Stimulated activated CD8-positive, alpha-beta memory T cell treated with anti-CD3 and anti-CD28 coated beads, Interleukin-7, amount 100 ng/mL, for 4 hours (primary cell): Measurements from ENCODE around the gene TRPM5.

ENCODE experiments used
- DNase-seq, 2 donors: peaks; one replicate each; pipeline ENCODE4 v3.0.0-alpha.2; 2020; ENCODE audit warnings: low read depth in 2 of 2

TRPM5 gene

GRCh38 chr11:2468363-2469235, 24.3 kb upstream of the TRPM5 start:
- no peak for DNase-seq

GRCh38 chr11:2467695-2468055, 23.4 kb upstream of the TRPM5 start:
- DNase-seq = no peak

- DNase-seq = no peak
These were observed 22.8 kb upstream of the TRPM5 start for GRCh38 chr11:2466869-2467694.

GRCh38 chr11:2466069-2466801, 21.9 kb upstream of the TRPM5 start:
- DNase-seq = no peak

GRCh38 chr11:2465202-2466068, 21.1 kb upstream of the TRPM5 start:
- DNase-seq = no peak

GRCh38 chr11:2464451-2465165, 20.3 kb upstream of the TRPM5 start:
- DNase-seq = no peak

- no peak for DNase-seq
These were observed 19.5 kb upstream of the TRPM5 start for GRCh38 chr11:2463766-2464277.

GRCh38 chr11:2462986-2463765, 18.9 kb upstream of the TRPM5 start:
- no peak for DNase-seq

- no peak for DNase-seq
These were observed 18.2 kb upstream of the TRPM5 start for GRCh38 chr11:2462543-2462985.

GRCh38 chr11:2461956-2462542, 17.7 kb upstream of the TRPM5 start:
- no peak for DNase-seq

GRCh38 chr11:2461253-2461955, 17.1 kb upstream of the TRPM5 start:
- DNase-seq = no peak

GRCh38 chr11:2460540-2461252, 16.4 kb upstream of the TRPM5 start:
- DNase-seq = no peak

GRCh38 chr11:2459796-2460531, 15.7 kb upstream of the TRPM5 start:
- DNase-seq = no peak

- DNase-seq = no peak
These were observed 14.9 kb upstream of the TRPM5 start for GRCh38 chr11:2459016-2459725.

- no peak for DNase-seq
These were observed 14.0 kb upstream of the TRPM5 start for GRCh38 chr11:2458321-2458720.

GRCh38 chr11:2453436-2453835, 9.1 kb upstream of the TRPM5 start:
- DNase-seq = no peak
